ENCODE results near the gene NCK1.

The NCK1 gene

DNA sequence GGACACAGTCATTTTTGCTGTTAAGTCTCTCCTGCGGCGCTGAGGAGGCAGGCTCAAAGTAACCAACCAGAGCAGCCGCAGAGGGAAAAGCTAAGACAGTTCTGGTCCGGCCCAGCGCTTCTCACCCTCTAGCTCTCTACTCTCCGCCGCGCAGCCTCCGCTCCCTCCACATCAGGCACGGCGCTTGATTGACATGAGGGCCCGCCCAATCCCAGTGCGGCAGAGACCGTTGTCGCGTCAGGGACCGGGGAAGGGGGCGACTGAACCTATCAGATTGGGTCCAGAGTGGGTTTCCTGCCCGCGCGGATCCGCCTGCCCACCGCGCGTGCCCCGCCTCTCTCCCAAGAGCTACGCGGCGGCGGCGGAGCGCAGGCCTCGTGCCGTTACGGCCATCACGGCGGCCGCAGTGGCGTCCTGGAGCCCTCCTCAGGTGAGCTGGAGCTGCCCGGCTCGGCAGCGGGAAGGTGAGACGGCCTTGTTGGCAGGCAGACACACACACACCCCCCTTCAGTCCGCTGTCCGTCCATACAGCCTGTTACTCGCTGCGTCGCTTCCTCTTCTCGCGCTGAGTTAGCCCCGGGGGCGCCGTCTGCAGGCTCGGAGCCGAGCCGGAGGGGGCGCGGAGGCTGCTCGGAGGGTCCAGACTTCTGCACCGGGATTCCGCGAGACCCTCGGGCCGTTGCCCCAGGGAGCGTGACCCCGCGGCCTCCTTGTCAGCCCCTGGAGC is at the start of gene NCK1:
Gene NCK1 (plus strand): TSS at position 319 of the 727 bp plus-strand sequence. CDS start 65,794 bp downstream, outside the sequence.
- peak; percentile 98 for DNase-seq (ENCODE audit: low read depth)

DNA sequence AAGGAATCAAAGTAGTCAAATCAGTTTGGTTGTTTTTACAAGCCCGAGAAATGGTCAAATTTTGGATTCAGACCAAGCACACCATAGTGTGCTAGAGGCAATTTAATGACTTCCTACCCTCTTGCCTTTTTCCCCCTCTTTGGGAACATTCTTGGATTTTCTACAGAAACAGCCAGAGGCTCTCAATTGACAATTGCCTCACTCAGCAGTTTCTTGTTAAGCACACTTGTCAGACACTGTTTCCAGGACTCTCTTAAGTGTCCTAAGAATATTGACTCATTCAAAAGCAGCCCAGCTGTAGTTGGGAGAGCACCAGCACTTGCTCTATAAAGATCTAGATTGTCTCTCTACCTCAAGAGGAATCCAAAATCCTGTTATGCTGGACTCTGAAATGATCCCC is 44.6 kb upstream of the NCK1 start:
- no peak for DNase-seq (ENCODE audit: low read depth)

DNA sequence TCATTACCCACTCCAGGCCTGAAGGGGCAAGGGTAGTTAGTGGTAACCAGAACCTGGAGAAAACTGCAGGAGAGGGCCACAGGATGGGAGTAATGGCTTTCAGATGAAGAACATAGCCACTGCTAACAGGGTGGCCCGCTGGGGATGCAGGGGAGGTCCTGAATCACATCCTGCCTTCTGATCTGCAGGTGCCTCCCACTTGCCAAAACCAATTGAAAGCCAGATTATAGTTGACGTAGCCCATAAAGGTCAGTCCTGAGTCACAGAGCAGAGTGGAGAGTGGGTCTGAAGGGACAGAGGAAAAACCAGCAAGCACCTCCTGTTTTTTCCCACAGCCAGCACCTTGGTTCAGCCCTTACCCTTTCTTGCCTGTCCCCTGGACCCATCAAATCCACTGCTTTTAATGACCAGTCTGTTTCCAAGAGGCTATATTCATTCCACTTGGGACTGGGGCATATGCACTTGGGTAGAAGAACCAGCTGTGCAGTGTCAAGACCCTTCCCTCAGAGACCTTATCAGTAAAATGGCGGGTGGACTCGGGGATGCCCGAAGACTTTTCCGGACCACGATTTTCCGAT is 43.7 kb upstream of the NCK1 start:
- DNase-seq (ENCODE audit: low read depth): peak; percentile 23

DNA sequence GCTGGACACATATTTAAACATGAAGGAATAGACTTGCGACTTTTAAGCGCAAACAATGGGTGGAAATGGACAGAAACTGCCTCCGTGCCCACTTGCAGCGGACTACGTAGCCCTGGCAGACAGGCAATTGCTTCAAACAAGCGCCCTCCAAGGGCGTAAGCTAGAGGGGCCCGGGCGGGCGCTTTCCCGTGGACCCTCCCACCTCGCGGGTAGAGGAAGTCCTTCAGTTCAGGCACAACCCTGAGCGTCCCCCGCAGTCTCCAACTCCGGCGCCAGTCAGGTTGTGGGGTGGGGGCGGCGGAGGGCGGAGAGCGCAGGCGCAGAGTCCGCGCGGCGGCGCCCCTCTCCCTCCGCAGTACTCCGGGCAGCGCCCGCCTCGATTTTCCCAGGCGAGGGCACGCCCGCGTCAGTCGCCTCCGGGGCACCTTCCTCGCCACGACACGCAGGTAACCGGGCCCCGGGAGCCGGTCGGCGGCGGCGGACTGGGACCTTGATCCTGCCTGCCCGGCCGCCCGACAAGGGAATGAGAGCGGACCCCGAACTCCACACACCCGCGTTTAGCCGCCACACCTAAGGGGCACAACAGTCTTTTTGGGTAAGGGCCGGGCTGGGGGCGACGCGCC is 43.1 kb upstream of the NCK1 start, which contains the start of gene SLC35G2:
Gene SLC35G2 (plus strand): TSS at position 358 of the 623 bp plus-strand sequence. CDS start 35,335 bp downstream, outside the sequence.
- DNase-seq (ENCODE audit: low read depth): no peak

DNA sequence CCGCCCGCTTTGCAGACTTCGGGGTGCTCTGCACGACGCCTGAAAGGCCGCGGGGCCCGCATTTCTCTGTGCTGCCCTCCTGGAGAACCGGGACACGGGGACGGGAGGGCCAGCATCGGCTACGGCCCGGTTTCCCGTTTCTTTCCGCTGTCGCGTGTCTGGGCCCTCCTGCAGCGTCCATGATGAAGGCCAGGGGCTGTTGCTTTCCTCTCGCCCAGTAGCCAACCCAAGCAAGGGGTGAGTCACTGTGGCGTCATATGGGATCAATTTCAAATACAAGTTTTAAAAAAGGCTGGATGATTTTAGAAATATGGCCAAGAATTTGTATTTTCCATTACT is 42.6 kb upstream of the NCK1 start:
- DNase-seq (ENCODE audit: low read depth): no peak

DNA sequence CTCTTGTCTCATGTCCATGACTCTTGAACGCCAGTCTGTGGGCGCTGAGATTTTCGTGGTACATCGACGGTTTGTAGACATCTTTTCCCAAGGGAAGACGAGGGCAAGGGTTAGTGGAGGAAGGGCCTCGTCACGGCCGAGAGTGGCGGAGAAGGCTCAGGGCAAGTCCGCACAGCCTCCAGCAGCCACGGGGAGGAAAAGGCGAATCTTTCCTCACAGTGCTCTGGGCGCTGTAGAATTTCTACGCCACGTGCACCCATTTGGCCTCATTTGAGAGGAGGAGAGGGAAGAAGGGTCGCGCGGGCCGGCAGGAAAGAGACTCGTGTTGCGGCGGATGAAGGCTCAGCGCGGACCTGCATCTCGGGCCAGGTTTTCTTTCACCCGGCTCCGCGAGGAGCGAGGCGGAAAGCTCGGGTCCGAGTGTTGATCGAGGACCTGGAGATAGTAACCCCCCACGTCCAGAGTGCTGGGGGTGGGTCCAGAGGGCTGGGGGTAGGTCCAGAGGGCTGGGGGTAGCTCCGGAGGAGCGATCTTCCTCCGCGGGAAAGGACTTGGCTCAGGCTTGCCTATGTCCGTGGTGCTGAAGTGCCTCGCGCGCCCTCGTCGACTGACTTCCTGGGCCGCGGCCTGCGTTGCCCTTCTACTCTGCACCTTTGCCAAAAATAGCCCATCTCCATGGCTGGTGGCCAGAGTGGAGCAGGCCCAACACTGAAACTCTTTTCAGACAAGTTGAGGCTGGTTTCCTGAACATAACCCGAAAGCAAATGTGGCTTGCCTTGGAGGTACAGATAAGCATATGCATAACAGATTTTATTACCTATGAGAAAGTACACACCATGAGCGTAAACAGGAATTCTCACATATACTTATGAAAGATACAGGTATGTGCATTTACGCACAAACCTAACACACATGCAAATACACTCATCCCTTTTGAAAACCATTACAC is 42.0 kb upstream of the NCK1 start:
- no peak for DNase-seq (ENCODE audit: low read depth)

DNA sequence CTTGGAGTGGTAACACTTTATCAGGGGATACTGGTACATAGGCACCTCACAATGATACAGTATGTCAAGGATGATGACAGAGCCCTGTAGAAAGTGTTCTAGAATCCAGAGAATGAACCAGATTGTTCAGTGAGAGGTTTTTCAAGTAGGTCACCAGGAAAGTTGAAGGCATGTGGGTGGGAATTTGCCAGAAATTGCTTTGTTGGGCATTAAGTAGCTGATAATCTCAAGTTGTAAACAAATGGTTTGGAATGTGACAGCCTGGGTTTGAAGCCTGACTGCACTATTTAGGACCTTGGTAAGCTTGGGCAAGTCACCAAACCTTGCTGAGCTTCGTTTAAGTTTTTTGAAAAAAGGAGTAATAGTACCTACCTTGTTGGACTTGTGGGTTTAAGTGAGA is 30.5 kb upstream of the NCK1 start:
- DNase-seq (ENCODE audit: low read depth): no peak

DNA sequence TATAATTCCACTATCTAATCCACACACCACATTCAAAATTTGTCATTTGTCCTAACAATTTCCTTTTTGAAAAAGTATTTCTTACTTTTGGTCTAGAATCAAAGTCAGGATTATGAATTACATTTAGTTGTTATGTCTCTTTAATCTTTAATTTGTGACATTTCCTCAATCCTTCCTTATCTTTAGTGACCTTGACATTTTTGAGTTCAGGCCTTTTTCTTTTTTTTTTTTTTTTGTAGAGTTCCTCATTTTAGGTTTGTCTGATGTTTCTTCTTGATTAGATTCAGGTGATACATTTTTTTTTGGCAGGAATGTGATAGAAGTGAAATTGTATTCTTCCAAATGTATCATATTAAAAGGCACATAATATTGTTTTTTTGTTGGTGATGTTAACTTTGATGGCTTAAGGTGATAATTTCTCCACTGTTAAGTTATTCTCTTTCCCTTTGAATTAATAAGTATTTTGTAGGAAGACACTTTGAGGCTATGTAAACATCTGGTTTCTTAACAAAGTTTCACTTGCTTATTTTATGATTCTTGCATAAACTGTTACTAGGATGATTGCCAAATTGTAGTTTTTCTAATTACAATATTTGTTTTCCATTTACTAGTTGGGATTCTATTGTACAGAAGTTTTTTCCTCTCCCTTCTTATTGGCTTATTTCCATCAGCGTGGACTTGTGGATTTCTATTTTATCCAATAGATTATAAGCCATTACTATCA is 26.8 kb upstream of the NCK1 start:
- no peak for DNase-seq (ENCODE audit: low read depth)

DNA sequence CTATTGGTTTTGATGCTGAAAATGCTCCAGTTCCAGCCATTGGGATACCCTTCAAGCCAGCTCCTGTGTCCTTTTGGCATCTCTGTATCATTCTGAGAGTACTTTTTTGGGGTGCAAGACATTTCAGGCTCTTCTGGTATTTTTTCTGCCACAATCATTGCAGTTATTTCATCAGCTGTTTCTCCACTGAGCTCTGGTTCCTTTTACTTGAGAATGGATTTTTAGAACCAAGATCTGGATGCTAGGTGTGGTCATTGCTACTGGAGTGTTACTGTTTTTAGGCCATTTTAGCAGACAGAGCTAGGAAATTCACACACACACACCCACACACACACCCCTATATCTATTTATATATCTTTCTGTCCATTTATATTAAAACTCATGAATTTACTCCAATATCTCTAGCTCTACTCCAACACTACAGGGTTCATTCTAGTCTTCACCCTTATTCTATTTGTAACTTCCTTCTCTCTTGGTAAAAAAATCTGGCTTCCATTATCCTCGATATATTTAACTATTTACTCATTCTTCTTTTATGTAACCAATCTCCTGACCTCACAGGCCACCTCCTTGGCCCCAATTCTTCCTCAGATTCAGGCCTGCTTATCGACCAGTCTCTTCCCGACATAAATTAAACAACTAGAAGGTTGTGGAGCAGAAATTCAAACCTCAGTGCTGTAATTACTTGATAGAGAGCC is 26.0 kb upstream of the NCK1 start:
- DNase-seq (ENCODE audit: low read depth): no peak

DNA sequence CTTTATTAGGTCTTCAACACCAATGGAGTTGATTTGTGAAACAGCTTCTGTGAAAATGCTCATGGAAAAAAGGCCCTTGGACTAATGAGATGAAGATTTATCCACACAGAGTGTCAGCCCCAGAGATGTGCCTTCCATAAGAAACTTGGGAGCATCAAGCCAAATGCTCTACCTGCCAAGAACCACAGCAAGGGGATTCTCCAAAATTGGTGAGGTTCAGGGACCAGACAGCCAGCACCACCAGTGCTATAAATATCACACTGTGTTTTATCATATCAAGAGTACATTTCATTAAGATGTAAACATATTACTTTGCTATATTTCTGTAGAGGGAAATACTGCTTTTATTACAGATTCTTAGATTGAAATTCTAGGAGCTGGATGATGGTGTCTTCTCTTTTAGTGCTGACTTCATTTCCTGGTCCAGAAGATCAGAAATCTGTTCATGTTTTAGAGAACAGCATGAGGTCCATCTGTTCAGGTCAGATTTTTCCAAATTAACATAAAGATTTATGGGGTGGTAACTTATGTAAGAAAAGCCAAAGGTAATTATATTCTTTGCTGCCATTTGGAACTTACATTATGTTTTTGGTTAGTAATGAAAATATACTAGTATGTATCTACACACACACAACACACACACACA is 25.4 kb upstream of the NCK1 start:
- no peak for DNase-seq (ENCODE audit: low read depth)

DNA sequence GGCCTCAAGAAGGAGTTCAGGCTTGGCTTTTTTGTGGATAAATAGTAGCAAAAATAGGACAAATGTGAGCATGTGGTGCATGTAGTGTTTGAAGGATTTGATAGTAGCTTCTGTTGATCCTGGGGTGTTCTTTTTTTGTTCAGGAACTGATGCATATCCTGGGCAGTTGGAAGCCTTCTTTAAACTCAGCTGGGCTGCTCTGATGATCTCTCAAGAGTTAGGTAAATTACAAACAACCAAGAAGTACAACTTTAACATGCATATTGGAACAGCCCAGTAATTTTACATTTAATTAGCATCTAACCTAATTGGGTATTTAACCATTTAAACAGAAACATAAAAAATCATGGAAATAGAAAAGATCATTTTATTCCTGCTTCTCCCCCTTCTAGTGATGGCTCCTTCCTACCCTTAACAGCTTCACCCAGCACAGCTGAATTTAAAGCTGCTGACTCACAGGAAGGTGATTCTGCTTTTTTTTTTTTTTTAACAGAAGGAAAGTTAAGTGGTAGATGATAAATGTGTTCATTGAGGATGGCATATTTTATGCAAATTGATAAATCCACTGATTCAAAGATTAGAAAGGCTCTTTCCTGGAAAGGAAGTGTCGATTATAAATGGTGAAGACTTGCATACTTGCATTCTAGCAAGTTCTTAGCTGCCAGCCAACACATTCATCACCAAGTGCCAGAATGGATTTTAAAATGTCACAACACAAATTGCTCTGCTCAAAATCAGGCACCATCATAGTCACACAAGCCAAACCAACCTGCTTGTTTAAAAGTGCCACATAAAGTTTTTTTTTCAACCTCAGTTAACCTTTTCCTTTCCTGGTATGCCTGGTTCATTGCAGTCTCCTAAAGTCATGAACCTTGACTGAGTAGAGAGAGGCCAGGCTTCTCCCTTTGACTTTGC is 23.1 kb upstream of the NCK1 start:
- DNase-seq (ENCODE audit: low read depth): no peak

DNA sequence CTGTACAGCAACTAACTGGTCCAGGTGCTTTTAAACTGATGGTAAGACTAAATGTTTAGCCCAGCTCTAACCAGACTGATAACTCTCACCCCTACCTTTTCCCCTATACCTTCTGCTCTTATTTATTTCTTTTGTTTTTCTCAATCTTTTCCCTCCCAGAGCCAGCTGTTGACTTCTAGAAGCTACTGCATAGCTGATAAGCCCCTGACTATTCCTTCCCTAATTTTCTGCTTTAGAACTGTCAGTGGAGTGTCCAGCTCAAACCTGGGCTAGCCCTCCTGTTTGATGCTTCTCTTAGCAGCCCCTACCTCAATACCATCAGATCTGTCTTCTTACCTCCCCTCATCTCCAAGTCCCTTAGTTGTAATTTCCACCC is 22.5 kb upstream of the NCK1 start:
- DNase-seq (ENCODE audit: low read depth): no peak

DNA sequence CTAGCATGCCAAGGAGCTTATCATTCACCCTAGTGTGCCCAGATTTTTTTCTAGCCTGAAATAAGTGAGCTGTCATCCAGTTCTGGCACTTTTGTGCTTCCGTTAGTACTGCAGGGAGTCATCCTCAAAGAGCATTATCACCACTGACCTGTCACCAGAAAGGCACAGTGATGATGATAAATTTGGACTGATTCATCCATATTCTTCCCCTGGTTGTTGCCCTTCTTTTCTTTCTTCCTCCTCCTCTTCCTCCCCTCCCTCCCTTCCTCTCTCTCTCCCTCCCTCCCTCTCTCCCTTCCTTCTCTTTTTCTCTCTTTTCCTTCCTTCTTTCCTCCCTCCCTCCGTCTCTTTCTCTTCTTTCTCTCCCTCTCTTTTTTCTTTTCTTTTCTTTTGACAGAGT is 21.8 kb upstream of the NCK1 start:
- DNase-seq (ENCODE audit: low read depth): no peak

DNA sequence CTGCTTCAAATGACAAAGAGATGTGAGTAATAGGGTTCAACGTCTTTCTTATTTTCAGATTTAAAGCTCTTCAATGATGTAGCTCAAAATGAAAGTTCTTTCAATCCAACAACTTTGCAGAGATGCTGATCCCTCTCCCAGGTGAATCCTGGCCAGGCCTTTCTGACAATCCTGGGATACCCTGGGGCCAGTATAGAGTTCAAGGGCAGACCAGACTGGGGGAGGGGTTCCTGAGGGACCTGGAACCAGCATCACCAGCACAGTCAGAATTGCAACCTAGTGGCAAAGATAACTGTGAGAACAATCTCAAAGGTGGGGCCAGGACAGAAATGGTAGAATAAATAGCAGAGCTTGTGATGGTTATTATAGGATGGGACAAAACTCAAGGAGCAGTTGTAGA is 19.7 kb upstream of the NCK1 start:
- no peak for DNase-seq (ENCODE audit: low read depth)

DNA sequence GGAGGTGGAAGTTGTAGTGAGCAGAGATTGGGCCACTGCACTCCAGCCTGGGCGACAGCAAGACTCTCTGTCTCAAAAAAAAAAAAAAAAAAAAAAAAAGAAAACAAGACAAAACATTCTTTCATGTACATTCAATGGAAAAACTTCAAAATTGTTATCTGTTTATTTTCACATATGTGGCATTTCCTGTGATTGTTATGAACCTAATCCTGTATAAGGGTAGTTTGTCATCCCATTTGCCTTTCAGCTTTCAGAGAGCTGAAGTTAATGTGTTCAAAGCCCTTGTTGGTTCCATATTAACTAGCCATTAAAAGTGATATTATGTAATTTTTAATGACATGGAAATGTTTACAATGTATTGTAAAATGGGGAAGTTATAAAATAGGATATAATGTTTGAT is 17.3 kb upstream of the NCK1 start:
- no peak for DNase-seq (ENCODE audit: low read depth)

DNA sequence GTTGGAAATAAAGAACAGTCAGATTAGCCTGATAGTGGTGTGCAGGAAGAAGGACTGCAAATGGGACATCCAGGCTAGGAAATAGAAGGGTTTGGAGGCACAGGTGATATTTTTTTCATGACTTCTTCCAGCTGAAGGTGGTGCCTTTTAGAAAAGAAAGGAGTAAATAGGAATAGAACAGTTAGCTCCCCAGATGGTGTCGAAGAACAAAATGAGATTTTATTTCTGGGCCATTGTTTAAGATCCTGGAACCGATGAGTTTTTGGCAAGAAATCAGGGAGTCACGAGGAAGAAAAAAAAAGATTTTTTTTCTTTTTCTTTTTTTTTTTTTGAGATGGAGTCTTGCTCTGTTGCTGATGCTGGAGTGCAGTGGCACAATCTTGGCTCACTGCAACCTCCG is 9.8 kb upstream of the NCK1 start:
- no peak for DNase-seq (ENCODE audit: low read depth)

DNA sequence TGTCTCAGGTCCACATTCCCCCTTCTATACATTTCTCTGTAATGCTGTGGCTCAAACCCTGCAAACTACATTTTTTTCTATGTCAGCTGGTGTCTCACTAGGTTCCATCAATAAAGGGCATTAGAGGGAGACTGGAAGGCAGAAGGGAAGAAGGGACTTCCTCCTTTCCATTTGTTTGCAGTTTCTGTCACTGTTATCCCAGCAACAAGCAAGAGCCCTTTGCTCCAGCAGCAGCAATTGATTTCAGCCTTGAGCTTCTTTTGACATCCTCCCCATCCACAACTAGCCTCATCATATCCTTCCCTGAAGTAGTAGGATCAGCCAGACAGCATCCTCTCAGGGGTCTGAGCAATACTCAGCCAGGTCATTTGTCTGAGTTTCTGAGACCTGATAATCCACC is 5.3 kb upstream of the NCK1 start:
- DNase-seq (ENCODE audit: low read depth): no peak

DNA sequence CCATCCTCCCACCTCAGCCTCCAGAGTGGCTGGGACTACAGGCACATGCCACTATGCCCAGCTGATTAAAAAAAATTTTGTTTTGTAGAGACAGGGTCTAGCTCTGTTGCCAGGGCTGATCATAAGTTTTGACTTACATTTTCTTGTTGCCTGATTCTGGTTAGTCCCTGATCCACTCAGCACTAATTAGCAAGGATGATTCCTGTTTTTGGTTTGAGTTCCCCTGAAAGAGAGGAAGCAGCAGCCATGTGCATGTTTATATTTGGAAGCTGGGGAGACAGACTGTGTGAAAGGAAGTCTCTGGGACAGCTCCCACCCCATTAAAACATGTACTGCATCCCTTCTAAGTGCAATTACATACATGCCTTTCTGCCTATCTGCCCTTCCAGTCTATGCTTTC is 3.6 kb upstream of the NCK1 start:
- DNase-seq (ENCODE audit: low read depth): no peak

DNA sequence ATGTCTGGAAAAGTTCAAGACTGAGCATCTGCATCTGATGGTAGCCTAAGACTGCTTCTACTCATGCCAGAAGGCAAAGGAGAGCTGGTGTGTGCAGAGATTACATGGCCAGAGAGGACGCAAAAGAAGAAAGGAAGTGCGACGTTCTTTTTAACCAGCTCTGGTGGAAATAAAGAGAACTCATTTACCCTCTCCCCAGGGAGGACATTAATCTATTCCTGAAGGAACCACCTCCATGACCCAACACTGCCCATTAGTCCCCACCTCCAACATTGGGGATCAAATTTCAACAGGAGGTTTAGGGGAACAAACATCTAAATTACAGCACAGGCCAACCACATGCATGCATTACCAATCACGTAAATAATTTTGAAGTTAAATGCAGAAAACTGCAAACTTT is 1.5 kb upstream of the NCK1 start:
- DNase-seq (ENCODE audit: low read depth): no peak
